ENCODE data around the gene DIPK1A. TPM values are rescaled to one million over a fixed set of nuclear protein-coding genes. Genes with fewer than 3 reads are reported as not detected.

Gene DIPK1A
- total RNA-seq, 1 donor from 2014 or later = 16.0 TPM

DNA sequence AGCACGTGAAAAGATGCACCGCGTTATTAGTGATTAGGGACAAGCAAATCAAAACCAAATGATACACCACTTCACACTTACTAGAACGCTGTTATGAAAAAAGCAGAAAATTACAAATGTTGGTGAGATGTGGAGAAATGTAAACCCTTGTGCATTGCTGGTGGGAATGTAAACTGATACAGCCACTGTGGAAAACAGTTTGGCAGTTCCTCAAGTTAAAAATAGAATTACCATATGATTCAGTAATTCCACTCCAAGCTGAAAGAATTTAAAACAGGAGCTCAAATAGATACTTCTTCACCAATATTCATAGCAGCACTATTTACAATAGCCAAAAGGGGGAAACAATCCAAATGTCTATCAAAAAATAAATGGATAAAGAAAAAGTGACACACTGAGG, 166.1 kb downstream of the DIPK1A start:
- Mint-ChIP-seq H3K9me3 (no peaks in the 10 kb centered on the region), H3K4me1 (no peaks in the 10 kb centered on the region), H3K27me3 (peaks cover 2% of the 10 kb centered on the region), H3K4me3 (no peak overlapping the region), H3K36me3 (ENCODE audit: low read depth) (no peaks in the 10 kb centered on the region), H3K27ac (no peak overlapping the region)
- TF ChIP-seq, protein P1, sequence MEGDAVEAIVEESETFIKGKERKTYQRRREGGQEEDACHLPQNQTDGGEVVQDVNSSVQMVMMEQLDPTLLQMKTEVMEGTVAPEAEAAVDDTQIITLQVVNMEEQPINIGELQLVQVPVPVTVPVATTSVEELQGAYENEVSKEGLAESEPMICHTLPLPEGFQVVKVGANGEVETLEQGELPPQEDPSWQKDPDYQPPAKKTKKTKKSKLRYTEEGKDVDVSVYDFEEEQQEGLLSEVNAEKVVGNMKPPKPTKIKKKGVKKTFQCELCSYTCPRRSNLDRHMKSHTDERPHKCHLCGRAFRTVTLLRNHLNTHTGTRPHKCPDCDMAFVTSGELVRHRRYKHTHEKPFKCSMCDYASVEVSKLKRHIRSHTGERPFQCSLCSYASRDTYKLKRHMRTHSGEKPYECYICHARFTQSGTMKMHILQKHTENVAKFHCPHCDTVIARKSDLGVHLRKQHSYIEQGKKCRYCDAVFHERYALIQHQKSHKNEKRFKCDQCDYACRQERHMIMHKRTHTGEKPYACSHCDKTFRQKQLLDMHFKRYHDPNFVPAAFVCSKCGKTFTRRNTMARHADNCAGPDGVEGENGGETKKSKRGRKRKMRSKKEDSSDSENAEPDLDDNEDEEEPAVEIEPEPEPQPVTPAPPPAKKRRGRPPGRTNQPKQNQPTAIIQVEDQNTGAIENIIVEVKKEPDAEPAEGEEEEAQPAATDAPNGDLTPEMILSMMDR (IDR thresholded peaks at IDR 0.05) = no peak
- ChIA-PET CTCF (no interaction called here), POLR2A (no interaction called here)
- DNase-seq (no peak), ATAC-seq (ENCODE audit: low read depth) (no peak)
- intact Hi-C loops (cut with micrococcal nuclease) = no loop called here

DNA sequence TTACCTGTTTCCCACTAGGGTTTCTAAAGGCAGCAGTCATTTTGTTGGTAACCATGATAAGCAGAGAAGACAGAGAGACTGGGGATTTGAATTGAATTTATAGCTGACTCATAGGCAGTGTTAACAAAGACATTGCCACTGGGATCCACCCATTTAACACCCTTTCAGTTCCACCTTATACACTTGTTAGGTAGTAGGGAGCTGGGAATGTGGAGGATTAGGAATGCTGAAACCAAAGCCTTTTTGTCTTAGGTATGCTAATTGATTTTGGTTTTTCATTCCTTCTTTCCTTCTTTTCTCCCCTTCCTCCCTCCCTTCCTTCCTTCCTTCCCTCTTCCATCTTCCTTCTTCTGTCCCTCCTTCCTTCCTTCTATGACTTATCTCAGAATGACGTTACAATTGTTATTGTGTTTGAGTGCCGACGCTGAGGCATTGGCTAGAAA, 168.9 kb downstream of the DIPK1A start:
- TF ChIP-seq, protein P1 (IDR thresholded peaks at IDR 0.05) = no peak
- Mint-ChIP-seq H3K27ac (no peak overlapping the region), H3K9me3 (no peaks in the 10 kb centered on the region), H3K4me3 (no peak overlapping the region), H3K4me1 (no peaks in the 10 kb centered on the region), H3K36me3 (ENCODE audit: low read depth) (no peaks in the 10 kb centered on the region), H3K27me3 (peaks cover 2% of the 10 kb centered on the region)
- POLR2A ChIA-PET = interaction anchor here (0.6 kb wide), 1 partner anchor 8 kb away, joined by 3 read pairs; no protein-coding TSS in a partner anchor
- CTCF ChIA-PET = interaction anchor here (1.3 kb wide), 1 partner anchor 24 kb away, joined by 3 read pairs; no protein-coding TSS in a partner anchor
- intact Hi-C loops (cut with micrococcal nuclease) = no loop called here
- DNase-seq = no peak
- ATAC-seq (ENCODE audit: low read depth) = no peak

Other genes starting within 250 kb of the DIPK1A start
- gene EVI5, start 176.4 kb downstream of the DIPK1A start, total RNA-seq = 18.2 and 27.4 TPM in 2 replicates
- gene RPL5, start 129.4 kb downstream of the DIPK1A start, total RNA-seq = 1,685 and 1,766 TPM in 2 replicates
- gene MTF2, start 117.8 kb upstream of the DIPK1A start, total RNA-seq = 49.1 and 59.7 TPM in 2 replicates
- 38.7 and 42.3 TPM in 2 replicates for gene TMED5, start 219.0 kb upstream of the DIPK1A start, total RNA-seq
- 13.4 and 15.9 TPM in 2 replicates for gene CCDC18, start 219.3 kb upstream of the DIPK1A start, total RNA-seq